ENCODE results near the gene SLC7A5.

The SLC7A5 gene

GRCh38 chr16:87847785-87848675, 21.3 kb downstream of the SLC7A5 start:
- DNase-seq (ENCODE audit: low read depth in 1 of 2, low spot score in 1 of 2) = no peak
- Histone ChIP-seq H3K4me3 (replicated peaks; ENCODE audit: insufficient read depth, low read length) (no peak overlapping the region), H3K27me3 (ENCODE audit: insufficient read depth, poor library complexity, severe bottlenecking) (no peaks in the 10 kb centered on the region), H3K27ac (replicated peaks) (no peak overlapping the region)
- TF ChIP-seq GABPA (IDR thresholded peaks at IDR 0.05; ENCODE audit: low read depth) = no peak
- TF ChIP-seq REST (IDR thresholded peaks at IDR 0.05; ENCODE audit: insufficient replicate concordance, low read depth) = no peak
- TF ChIP-seq POLR2AphosphoS5 (IDR thresholded peaks at IDR 0.05; ENCODE audit: low read depth) = no peak
- no peak for TF ChIP-seq CTCF (IDR thresholded peaks at IDR 0.05; ENCODE audit: insufficient read depth, low read length)
- TF ChIP-seq SPI1 (IDR thresholded peaks at IDR 0.05; ENCODE audit: borderline replicate concordance, low read depth) = no peak

GRCh38 chr16:87847467-87847784, 21.9 kb downstream of the SLC7A5 start:
- TF ChIP-seq CTCF (IDR thresholded peaks at IDR 0.05; ENCODE audit: insufficient read depth, low read length) = no peak
- TF ChIP-seq POLR2AphosphoS5 (IDR thresholded peaks at IDR 0.05; ENCODE audit: low read depth) = no peak
- no peak for TF ChIP-seq REST (IDR thresholded peaks at IDR 0.05; ENCODE audit: insufficient replicate concordance, low read depth)
- no peak for TF ChIP-seq GABPA (IDR thresholded peaks at IDR 0.05; ENCODE audit: low read depth)
- TF ChIP-seq SPI1 (IDR thresholded peaks at IDR 0.05; ENCODE audit: borderline replicate concordance, low read depth) = no peak
- Histone ChIP-seq H3K27me3 (ENCODE audit: insufficient read depth, poor library complexity, severe bottlenecking) (no peaks in the 10 kb centered on the region), H3K4me3 (replicated peaks; ENCODE audit: insufficient read depth, low read length) (no peak overlapping the region), H3K27ac (replicated peaks) (no peak overlapping the region)
- DNase-seq (ENCODE audit: low read depth in 1 of 2, low spot score in 1 of 2) = no peak

- TF ChIP-seq POLR2AphosphoS5 (IDR thresholded peaks at IDR 0.05; ENCODE audit: low read depth) (no peak), REST (IDR thresholded peaks at IDR 0.05; ENCODE audit: insufficient replicate concordance, low read depth) (no peak), GABPA (IDR thresholded peaks at IDR 0.05; ENCODE audit: low read depth) (no peak), CTCF (IDR thresholded peaks at IDR 0.05; ENCODE audit: insufficient read depth, low read length) (no peak), SPI1 (IDR thresholded peaks at IDR 0.05; ENCODE audit: borderline replicate concordance, low read depth) (no peak)
- no peak for DNase-seq (ENCODE audit: low read depth in 1 of 2, low spot score in 1 of 2)
- Histone ChIP-seq H3K27ac (replicated peaks) (no peak overlapping the region), H3K4me3 (replicated peaks; ENCODE audit: insufficient read depth, low read length) (no peak overlapping the region), H3K27me3 (ENCODE audit: insufficient read depth, poor library complexity, severe bottlenecking) (no peaks in the 10 kb centered on the region)
Measured at GRCh38 chr16:87846705-87847466, 22.4 kb downstream of the SLC7A5 start.

Measured in HL-60 (cell line).